ENCODE data around the gene BUD23. TPM values are rescaled to one million over a fixed set of nuclear protein-coding genes. Genes with fewer than 3 reads are reported as not detected.

BUD23 gene
- total and polyA plus RNA-seq, 9 of the 15 experiments (the other 6 are each of a cell fraction or from before 2014, with no cell fraction given), result 79.5 to 270 (median 150) TPM

GRCh38 chr7:73683788-73684693 lies 644 bp downstream of the BUD23 start (continued):
- TF ChIP-seq DEAF1 (CRISPR knock-in tag; IDR thresholded peaks at IDR 0.05), result no peak
- TF ChIP-seq ESRRB (CRISPR knock-in tag; IDR thresholded peaks at IDR 0.05; ENCODE audit: borderline replicate concordance), result no peak
- no peak for TF ChIP-seq ELF4 (CRISPR knock-in tag; IDR thresholded peaks at IDR 0.05)
- peak; percentile 3 for TF ChIP-seq RBM22 (IDR thresholded peaks at IDR 0.05; ENCODE audit: low read depth, low read length, poor library complexity, severe bottlenecking)
- peak; percentile 62; the same call in 1 of the 2 replicates for TF ChIP-seq ARID4B (CRISPR knock-in tag; IDR thresholded peaks at IDR 0.05)
- peak; percentile 83 for TF ChIP-seq EP400 (IDR thresholded peaks at IDR 0.05)
- TF ChIP-seq ZFP1 (CRISPR knock-in tag; IDR thresholded peaks at IDR 0.05), result no peak
- TF ChIP-seq ZNF589 (CRISPR knock-in tag; IDR thresholded peaks at IDR 0.05; ENCODE audit: low read depth), result 0 out of 2 replicates have a peak, but pooled peaks have one; percentile 33
- TF ChIP-seq ZNF280B (CRISPR knock-in tag; IDR thresholded peaks at IDR 0.05), result no peak
- TF ChIP-seq PREB (CRISPR knock-in tag; IDR thresholded peaks at IDR 0.05), result no peak
- TF ChIP-seq ZBTB7A (IDR thresholded peaks at IDR 0.05; ENCODE audit: borderline replicate concordance, control insufficient read depth, low read depth, low read length), result 0 out of 2 replicates have a peak, but pooled peaks have one; percentile 40
- TF ChIP-seq ZNF449 (CRISPR knock-in tag; IDR thresholded peaks at IDR 0.05), result no peak
- no peak for TF ChIP-seq CBFA2T3 (IDR thresholded peaks at IDR 0.05)
- no peak for TF ChIP-seq SMC3 (conservative IDR thresholded peaks at IDR 0.05; ENCODE audit: insufficient read depth, low read depth, low read length)
- TF ChIP-seq CBX3 (IDR thresholded peaks at IDR 0.05; ENCODE audit: borderline replicate concordance in 1 of 2, low read length in 2 of 2), result 0 out of 3 replicates have a peak, but pooled peaks of 1 of the 2 experiments have one; percentile 13
